OCI-LY7 (cell line): ENCODE results near the gene RANBP17. TPM values are rescaled to one million over a fixed set of nuclear protein-coding genes. Genes with fewer than 3 reads are reported as not detected.

ENCODE experiments used
- BruUV-seq: library from RNA; stranded (reverse); fragments of 400-500 nt; replicated peaks from 2 replicates; lab custom pipeline; 2021; lab: Mats Ljungman, UMichigan
- CTCF ChIA-PET: fragments of 300-600 bp; sonication (Branson Sonifier 250); formaldehyde crosslinking; loops from one replicate; lab custom pipeline; 2022; ENCODE audit warnings: antibody characterized with exemption; ENCODE audit not compliant: unreplicated experiment; lab: Charles Lee
- POLR2A ChIA-PET: fragments of 300-600 bp; sonication (Branson Sonifier 250); formaldehyde crosslinking; loops from one replicate; lab custom pipeline; 2022; ENCODE audit warnings: antibody characterized with exemption; lab: Charles Lee
- DNase-seq: peaks from one replicate; pipeline ENCODE4 v3.0.0-alpha.2; 2015; ENCODE audit warnings: low spot score
- H2AFZ ChIP-seq: fragments of 200-600 bp; sonication (generic), shearing (Covaris generic); 2 replicates; pipeline ENCODE4 v1.6.1; 2014; ENCODE audit warnings: mild to moderate bottlenecking, antibody characterized with exemption, low read length, moderate library complexity
- H3K27ac ChIP-seq: fragments of 200-600 bp; sonication (generic); 2 replicates; pipeline ENCODE4 v1.5.1; 2014; ENCODE audit warnings: mixed run types, low read depth, mild to moderate bottlenecking, moderate library complexity, low read length, inconsistent platforms; ENCODE audit not compliant: poor library complexity, severe bottlenecking
- H3K36me3 ChIP-seq: fragments of 200-600 bp; sonication (generic); 2 replicates; pipeline ENCODE4 v1.6.1; 2014; ENCODE audit warnings: mild to moderate bottlenecking, antibody characterized with exemption, low read length, moderate library complexity, mixed read lengths; ENCODE audit not compliant: insufficient read depth
- H3K4me1 ChIP-seq: fragments of 200-600 bp; sonication (generic); 2 replicates; pipeline ENCODE4 v1.5.1; 2014; ENCODE audit warnings: mild to moderate bottlenecking, low read length; ENCODE audit not compliant: insufficient read depth, poor library complexity, severe bottlenecking
- H3K4me2 ChIP-seq: fragments of 200-600 bp; sonication (generic); 2 replicates; pipeline ENCODE4 v1.6.1; 2014; ENCODE audit warnings: mild to moderate bottlenecking, low read length
- H3K4me3 ChIP-seq: fragments of 200-600 bp; sonication (generic); 2 replicates; pipeline ENCODE4 v1.5.1; 2014; ENCODE audit warnings: mild to moderate bottlenecking, low read depth, low read length; ENCODE audit not compliant: poor library complexity, severe bottlenecking
- H3K79me2 ChIP-seq: fragments of 200-600 bp; sonication (generic); 2 replicates; pipeline ENCODE4 v1.6.1; 2016; ENCODE audit warnings: low read depth, mild to moderate bottlenecking, low read length, moderate library complexity, mixed read lengths; ENCODE audit not compliant: insufficient read depth
- H3K9me2 ChIP-seq: fragments of 200-600 bp; sonication (generic); 2 replicates; pipeline ENCODE4 v1.6.1; 2016; ENCODE audit warnings: mild to moderate bottlenecking, low read length, mixed read lengths; ENCODE audit not compliant: insufficient read depth
- H3K9me3 ChIP-seq: fragments of 200-600 bp; sonication (generic); 2 replicates; pipeline ENCODE4 v1.6.1; 2014; ENCODE audit warnings: mild to moderate bottlenecking, mixed run types, low read length, mixed read lengths
- H4K20me1 ChIP-seq: fragments of 200-600 bp; sonication (generic); 2 replicates; pipeline ENCODE4 v1.6.1; 2014; ENCODE audit warnings: mild to moderate bottlenecking, antibody characterized with exemption, low read length, moderate library complexity, mixed read lengths; ENCODE audit not compliant: insufficient read depth
- CTCF ChIP-seq: fragments of 200-600 bp; sonication (generic); conservative IDR thresholded peaks from 2 replicates; pipeline ENCODE4 v1.5.1; 2014; ENCODE audit warnings: mild to moderate bottlenecking, antibody characterized with exemption, low read length, moderate library complexity, mixed read lengths
- EZH2phosphoT487 ChIP-seq: fragments of 200-600 bp; sonication (generic); IDR thresholded peaks from 2 replicates; pipeline ENCODE4 v1.6.1; 2018; ENCODE audit warnings: low read depth, borderline replicate concordance, mild to moderate bottlenecking, mixed run types, antibody characterized with exemption, low read length, moderate library complexity, mixed read lengths
- intact Hi-C: fragments of 100-400 bp; cut with micrococcal nuclease; formaldehyde crosslinking; loops from one replicate; pipeline ENCODE4 v1.10.0; 2022; ENCODE audit not compliant: unreplicated experiment
- total RNA-seq, 2 experiments: library from RNA; depleted of rRNA in 1 of 2; stranded (reverse); fragments of >200 nt in 1 of 2; shearing (Covaris generic) in 1 of 2; gene quantifications; 2 replicates each; pipeline ENCODE4 v1.2.3, GENCODE V29; 2014 to 2022

RANBP17 gene
- total RNA-seq, 2 experiments from 2014 or later: not detected

- DNase-seq: no peak
- CTCF ChIA-PET: no interaction called here
- no TSS peak for BruUV-seq
These were observed 450.5 kb downstream of the RANBP17 start for GRCh38 chr5:171312129-171312974.

GRCh38 chr5:171313481-171314206 is 451.8 kb downstream of the RANBP17 start:
- no peaks in the 10 kb centered on the region for H4K20me1 ChIP-seq
- no peak overlapping the region for H3K27ac ChIP-seq
- H3K9me2 ChIP-seq: no peaks in the 10 kb centered on the region
- no peaks in the 10 kb centered on the region for H3K79me2 ChIP-seq
- no peaks in the 10 kb centered on the region for H3K36me3 ChIP-seq
- no peak overlapping the region for H2AFZ ChIP-seq
- ChIA-PET CTCF (no interaction called here), POLR2A (no interaction called here)
- TF ChIP-seq CTCF (no peak), EZH2phosphoT487 (no peak)
- BruUV-seq: no TSS peak
- H3K4me3 ChIP-seq: no peak overlapping the region
- DNase-seq: no peak
- no peaks in the 10 kb centered on the region for H3K4me1 ChIP-seq
- H3K9me3 ChIP-seq: no peaks in the 10 kb centered on the region
- intact Hi-C loops: no loop called here
- H3K4me2 ChIP-seq: no peak overlapping the region

More at GRCh38 chr5:171312129-171312974, 450.5 kb downstream of the RANBP17 start:
- Histone ChIP-seq H3K4me1 (no peaks in the 10 kb centered on the region), H3K4me2 (no peak overlapping the region), H3K79me2 (no peaks in the 10 kb centered on the region), H3K27ac (no peak overlapping the region), H3K9me3 (no peaks in the 10 kb centered on the region), H4K20me1 (no peaks in the 10 kb centered on the region), H2AFZ (no peak overlapping the region), H3K9me2 (no peaks in the 10 kb centered on the region), H3K4me3 (no peak overlapping the region), H3K36me3 (no peaks in the 10 kb centered on the region)
- TF ChIP-seq EZH2phosphoT487: no peak
- no peak for TF ChIP-seq CTCF
- POLR2A ChIA-PET: no interaction called here
- intact Hi-C loops: no loop called here
